ENCODE results near the gene OR52W1.
"Not testable (repeated sequence)": the region's sequence is repeated elsewhere in the genome, so short reads cannot be mapped to it uniquely, and the experiment has no call there.

OR52W1 gene

GRCh38 chr11:6240781-6241180 is 41.8 kb downstream of the OR52W1 start:
- H3K27ac ChIP-seq (ENCODE audit: low read length): no peak overlapping the region

GRCh38 chr11:6241316-6241715 is 42.3 kb downstream of the OR52W1 start:
- no peaks in the 10 kb centered on the region for H3K4me1 ChIP-seq (ENCODE audit: low read length)
- H3K36me3 ChIP-seq (replicated peaks; ENCODE audit: low read depth, low read length): no peaks in the 10 kb centered on the region
- H3K79me2 ChIP-seq (ENCODE audit: low read length): no peaks in the 10 kb centered on the region
- H3K27me3 ChIP-seq (ENCODE audit: low read depth, low read length): 0 out of 2 replicates have a peak, but pooled peaks cover 3% of the 10 kb centered on the region
- no peak overlapping the region for H3K27ac ChIP-seq (ENCODE audit: low read length)
- TF ChIP-seq CTCF (IDR thresholded peaks at IDR 0.05; ENCODE audit: low read depth, low read length) (no peak), EZH2phosphoT487 (IDR thresholded peaks at IDR 0.05; ENCODE audit: low read depth) (no peak)
- H3K9ac ChIP-seq (ENCODE audit: low read length): no peak overlapping the region
- no peak overlapping the region for H3K4me3 ChIP-seq (ENCODE audit: low read length)
- H4K20me1 ChIP-seq (ENCODE audit: insufficient read depth, low read length): no peaks in the 10 kb centered on the region
- no peaks in the 10 kb centered on the region for H3K9me3 ChIP-seq (ENCODE audit: insufficient read depth, low read length)
- no peak overlapping the region for H3K4me2 ChIP-seq (ENCODE audit: low read length)
- no peak overlapping the region for H2AFZ ChIP-seq (ENCODE audit: low read depth, low read length)

More at GRCh38 chr11:6240781-6241180, 41.8 kb downstream of the OR52W1 start:
- TF ChIP-seq CTCF (IDR thresholded peaks at IDR 0.05; ENCODE audit: low read depth, low read length) (no peak), EZH2phosphoT487 (IDR thresholded peaks at IDR 0.05; ENCODE audit: low read depth) (no peak)
- Histone ChIP-seq H3K9ac (ENCODE audit: low read length) (no peak overlapping the region), H3K4me3 (ENCODE audit: low read length) (no peak overlapping the region), H2AFZ (ENCODE audit: low read depth, low read length) (no peak overlapping the region), H3K4me1 (ENCODE audit: low read length) (no peaks in the 10 kb centered on the region), H3K27me3 (ENCODE audit: low read depth, low read length) (0 out of 2 replicates have a peak, but pooled peaks cover 3% of the 10 kb centered on the region), H4K20me1 (ENCODE audit: insufficient read depth, low read length) (no peaks in the 10 kb centered on the region), H3K79me2 (ENCODE audit: low read length) (no peaks in the 10 kb centered on the region), H3K4me2 (ENCODE audit: low read length) (no peak overlapping the region), H3K36me3 (replicated peaks; ENCODE audit: low read depth, low read length) (no peaks in the 10 kb centered on the region), H3K9me3 (ENCODE audit: insufficient read depth, low read length) (no peaks in the 10 kb centered on the region)

- Histone ChIP-seq H2AFZ (ENCODE audit: low read depth, low read length) (no peak overlapping the region), H4K20me1 (ENCODE audit: insufficient read depth, low read length) (no peaks in the 10 kb centered on the region), H3K9me3 (ENCODE audit: insufficient read depth, low read length) (no peaks in the 10 kb centered on the region), H3K27me3 (ENCODE audit: low read depth, low read length) (0 out of 2 replicates have a peak, but pooled peaks cover 3% of the 10 kb centered on the region), H3K4me3 (ENCODE audit: low read length) (no peak overlapping the region), H3K4me2 (ENCODE audit: low read length) (no peak overlapping the region), H3K36me3 (replicated peaks; ENCODE audit: low read depth, low read length) (no peaks in the 10 kb centered on the region), H3K79me2 (ENCODE audit: low read length) (no peaks in the 10 kb centered on the region), H3K4me1 (ENCODE audit: low read length) (no peaks in the 10 kb centered on the region), H3K27ac (ENCODE audit: low read length) (no peak overlapping the region), H3K9ac (ENCODE audit: low read length) (no peak overlapping the region)
- TF ChIP-seq EZH2phosphoT487 (IDR thresholded peaks at IDR 0.05; ENCODE audit: low read depth) (no peak), CTCF (IDR thresholded peaks at IDR 0.05; ENCODE audit: low read depth, low read length) (no peak)
Measured at GRCh38 chr11:6245536-6245935, 46.5 kb downstream of the OR52W1 start.

GRCh38 chr11:6248248-6248647 is 49.2 kb downstream of the OR52W1 start:
- Histone ChIP-seq H2AFZ (ENCODE audit: low read depth, low read length) (no peak overlapping the region), H3K36me3 (replicated peaks; ENCODE audit: low read depth, low read length) (no peaks in the 10 kb centered on the region), H4K20me1 (ENCODE audit: insufficient read depth, low read length) (no peaks in the 10 kb centered on the region), H3K27me3 (ENCODE audit: low read depth, low read length) (0 out of 2 replicates have a peak, but pooled peaks cover 3% of the 10 kb centered on the region), H3K4me1 (ENCODE audit: low read length) (no peaks in the 10 kb centered on the region), H3K4me3 (ENCODE audit: low read length) (no peak overlapping the region), H3K9me3 (ENCODE audit: insufficient read depth, low read length) (no peaks in the 10 kb centered on the region), H3K9ac (ENCODE audit: low read length) (no peak overlapping the region), H3K79me2 (ENCODE audit: low read length) (no peaks in the 10 kb centered on the region), H3K4me2 (ENCODE audit: low read length) (no peak overlapping the region), H3K27ac (ENCODE audit: low read length) (no peak overlapping the region)
- TF ChIP-seq EZH2phosphoT487 (IDR thresholded peaks at IDR 0.05; ENCODE audit: low read depth): no peak
- no peak for TF ChIP-seq CTCF (IDR thresholded peaks at IDR 0.05; ENCODE audit: low read depth, low read length)

- H3K9ac ChIP-seq (ENCODE audit: low read length); H3K9me3 ChIP-seq (ENCODE audit: insufficient read depth, low read length); H3K27ac ChIP-seq (ENCODE audit: low read length); H2AFZ ChIP-seq (ENCODE audit: low read depth, low read length); H3K4me2 ChIP-seq (ENCODE audit: low read length); H4K20me1 ChIP-seq (ENCODE audit: insufficient read depth, low read length); H3K4me1 ChIP-seq (ENCODE audit: low read length); H3K4me3 ChIP-seq (ENCODE audit: low read length); H3K27me3 ChIP-seq (ENCODE audit: low read depth, low read length); H3K79me2 ChIP-seq (ENCODE audit: low read length); H3K36me3 ChIP-seq (replicated peaks; ENCODE audit: low read depth, low read length): not testable (repeated sequence)
Measured at GRCh38 chr11:6248897-6249296, 49.9 kb downstream of the OR52W1 start.

All from OCI-LY3 (cell line).